ENCODE results near the gene ARMH3.

The ARMH3 gene

GRCh38 chr10:101935431-101935830 lies 120.5 kb downstream of the ARMH3 start:
- DNase-seq, result no peak

- no peak for DNase-seq
Observed at GRCh38 chr10:101934686-101935305, 121.2 kb downstream of the ARMH3 start.

- no peak for DNase-seq
Observed at GRCh38 chr10:101933976-101934375, 122.0 kb downstream of the ARMH3 start.

- DNase-seq, result no peak
Observed at GRCh38 chr10:101932183-101932582, 123.8 kb downstream of the ARMH3 start.

GRCh38 chr10:101925027-101925426 lies 130.9 kb downstream of the ARMH3 start:
- no peak for DNase-seq

- no peak for DNase-seq
Observed at GRCh38 chr10:101923256-101923655, 132.7 kb downstream of the ARMH3 start.

- no peak for DNase-seq
Observed at GRCh38 chr10:101922846-101923245, 133.1 kb downstream of the ARMH3 start.

GRCh38 chr10:101920546-101920945 lies 135.4 kb downstream of the ARMH3 start:
- DNase-seq, result no peak

GRCh38 chr10:101919026-101919770 lies 136.8 kb downstream of the ARMH3 start:
- no peak for DNase-seq

- no peak for DNase-seq
Observed at GRCh38 chr10:101912561-101913179, 143.3 kb downstream of the ARMH3 start.

- DNase-seq, result no peak
Observed at GRCh38 chr10:101906586-101907183, 149.3 kb downstream of the ARMH3 start.

GRCh38 chr10:101905251-101905650 lies 150.7 kb downstream of the ARMH3 start:
- DNase-seq, result no peak

- no peak for DNase-seq
Observed at GRCh38 chr10:101903827-101904550, 152.0 kb downstream of the ARMH3 start.

- DNase-seq, result no peak
Observed at GRCh38 chr10:101902820-101903145, 153.2 kb downstream of the ARMH3 start.

- no peak for DNase-seq
Observed at GRCh38 chr10:101902032-101902819, 153.7 kb downstream of the ARMH3 start.

GRCh38 chr10:101901340-101901739 lies 154.6 kb downstream of the ARMH3 start:
- DNase-seq, result no peak

GRCh38 chr10:101897633-101898032 lies 158.3 kb downstream of the ARMH3 start:
- DNase-seq, result no peak

- no peak for DNase-seq
Observed at GRCh38 chr10:101896225-101896877, 159.6 kb downstream of the ARMH3 start.

GRCh38 chr10:101895781-101896180 lies 160.2 kb downstream of the ARMH3 start:
- no peak for DNase-seq

GRCh38 chr10:101894742-101895141 lies 161.2 kb downstream of the ARMH3 start:
- DNase-seq, result no peak

GRCh38 chr10:101894266-101894665 lies 161.7 kb downstream of the ARMH3 start:
- DNase-seq, result no peak

Measured in activated naive CD4-positive, alpha-beta T cell (primary cell).